H1 (cell line): ENCODE results near the gene C19orf73. TPM values are rescaled to one million over a fixed set of nuclear protein-coding genes. Genes with fewer than 3 reads are reported as not detected.
A peak's percentile ranks its signal among the peaks of the same experiment; 100 is the strongest.

Source experiments
- CTCF ChIA-PET: fragments of 300-600 bp; sonication (Branson Sonifier 250); formaldehyde crosslinking; loops from one replicate; lab custom pipeline; 2021; ENCODE audit not compliant: partially characterized antibody; lab: Charles Lee
- POLR2A ChIA-PET: fragments of 300-600 bp; sonication (Branson Sonifier 250); formaldehyde crosslinking; loops from one replicate; lab custom pipeline; 2021; ENCODE audit warnings: inconsistent platforms; ENCODE audit not compliant: partially characterized antibody; lab: Charles Lee
- DNase-seq, 2 experiments: peaks; one replicate each; pipeline versions ENCODE4 v3.0.0 to v3.0.0-alpha.2; 2010 to 2022; ENCODE audit warnings: low spot score in 2 of 2, low read depth in 1 of 2, mixed read lengths in 1 of 2
- FAIRE-seq: peaks from 2 replicates; lab custom pipeline; 2011; peaks lifted over from hg19 to GRCh38; lab: Jason Lieb, UNC
- H2AFZ ChIP-seq: 2 replicates; pipeline ENCODE4 v1.8.1; 2012; ENCODE audit warnings: low read length, inconsistent platforms
- H2AK5ac ChIP-seq: 2 replicates; pipeline ENCODE4 v1.6.1; 2013; ENCODE audit warnings: low read depth, low read length
- H2BK120ac ChIP-seq: replicated peaks from 2 replicates; pipeline ENCODE3; 2013; ENCODE audit warnings: low read depth, low read length, inconsistent platforms
- H2BK12ac ChIP-seq: 2 replicates; pipeline ENCODE4 v1.6.1; 2013; ENCODE audit warnings: low read depth, low read length
- H2BK15ac ChIP-seq: 2 replicates; pipeline ENCODE4 v1.6.1; 2013; ENCODE audit warnings: low read length
- H2BK20ac ChIP-seq: 2 replicates; pipeline ENCODE4 v1.6.1; 2013; ENCODE audit warnings: low read length
- H2BK5ac ChIP-seq: 2 replicates; pipeline ENCODE4 v1.6.1; 2013; ENCODE audit warnings: low read depth, low read length
- H3K14ac ChIP-seq: 2 replicates; pipeline ENCODE4 v1.6.1; 2013; ENCODE audit warnings: inconsistent platforms; ENCODE audit not compliant: insufficient read length
- H3K18ac ChIP-seq: 2 replicates; pipeline ENCODE4 v1.6.1; 2013; ENCODE audit warnings: low read length; ENCODE audit errors: extremely low read depth
- H3K23ac ChIP-seq: 2 replicates; pipeline ENCODE4 v1.6.1; 2013; ENCODE audit warnings: inconsistent platforms; ENCODE audit not compliant: insufficient read length
- H3K23me2 ChIP-seq: 2 replicates; pipeline ENCODE4 v1.6.1; 2013; ENCODE audit warnings: low read depth, low read length
- H3K27ac ChIP-seq: 2 replicates; pipeline ENCODE4 v1.6.1; 2011; ENCODE audit warnings: low read depth, low read length, inconsistent platforms
- H3K27me3 ChIP-seq, 4 experiments: replicated peaks in 1 of 4; 1 replicate in 1 of 4; 2 replicates in 3 of 4; pipeline versions ENCODE4 v1.6.1 to v1.8.1; 2011 to 2013; ENCODE audit warnings: low read length in 3 of 4, mild to moderate bottlenecking in 3 of 4, inconsistent platforms in 2 of 4, mixed read lengths in 2 of 4, moderate library complexity in 1 of 4; ENCODE audit not compliant: control insufficient read depth in 3 of 4, insufficient read depth in 3 of 4; ENCODE audit errors: extremely low read depth in 1 of 4
- H3K36me3 ChIP-seq, 4 experiments: 2 replicates each; pipeline versions ENCODE4 v1.6.1 to v1.8.1; 2011 to 2013; ENCODE audit warnings: mild to moderate bottlenecking in 4 of 4, low read length in 3 of 4, moderate library complexity in 2 of 4, control low read depth in 1 of 4, inconsistent platforms in 1 of 4; ENCODE audit not compliant: insufficient read depth in 4 of 4, control insufficient read depth in 2 of 4
- H3K4ac ChIP-seq: replicated peaks from 2 replicates; pipeline ENCODE3; 2013; ENCODE audit warnings: low read length, low read depth, mixed read lengths, inconsistent platforms; ENCODE audit not compliant: insufficient read length
- H3K4me1 ChIP-seq, 4 experiments: replicated peaks in 1 of 4; 1 replicate in 1 of 4; 2 replicates in 3 of 4; pipeline versions ENCODE4 v1.6.1 to v1.8.1; 2011 to 2013; ENCODE audit warnings: low read length in 3 of 4, inconsistent platforms in 2 of 4, mixed read lengths in 1 of 4; ENCODE audit not compliant: insufficient read depth in 4 of 4, control insufficient read depth in 3 of 4
- H3K4me2 ChIP-seq, 2 experiments: 2 replicates each; pipeline versions ENCODE4 v1.6.1 to v1.8.1; 2011 to 2013; ENCODE audit warnings: low read depth in 2 of 2, low read length in 2 of 2, control low read depth in 1 of 2, inconsistent platforms in 1 of 2, mild to moderate bottlenecking in 1 of 2; ENCODE audit not compliant: insufficient read depth in 1 of 2
- H3K4me3 ChIP-seq, 4 experiments: fragments of 200-600, 300-600 bp in 1 of 4; sonication (generic), shearing (Covaris generic), sonication (Bioruptor Twin) in 1 of 4; 2 replicates each; pipeline versions ENCODE4 v1.5.1 to v1.8.1; 2011 to 2016; ENCODE audit warnings: low read length in 4 of 4, low read depth in 3 of 4, control low read depth in 2 of 4, inconsistent platforms in 2 of 4, mild to moderate bottlenecking in 2 of 4, mixed read lengths in 1 of 4, moderate library complexity in 1 of 4; ENCODE audit not compliant: insufficient read depth in 2 of 4; ENCODE audit errors: extremely low read depth in 1 of 4
- H3K56ac ChIP-seq: replicated peaks from 2 replicates; pipeline ENCODE3; 2013; ENCODE audit warnings: low read depth, mild to moderate bottlenecking, mixed read lengths, low read length, inconsistent platforms; ENCODE audit not compliant: insufficient read length
- H3K79me1 ChIP-seq: 2 replicates; pipeline ENCODE4 v1.6.1; 2013; ENCODE audit warnings: low read depth, low read length, control low read depth
- H3K79me2 ChIP-seq, 2 experiments: 2 replicates each; pipeline versions ENCODE4 v1.6.1 to v1.8.1; 2012 to 2013; ENCODE audit warnings: low read length in 2 of 2, mild to moderate bottlenecking in 2 of 2, inconsistent platforms in 1 of 2; ENCODE audit not compliant: insufficient read depth in 2 of 2, control insufficient read depth in 1 of 2
- H3K9ac ChIP-seq, 4 experiments: replicated peaks in 1 of 4; 1 replicate in 1 of 4; 2 replicates in 3 of 4; pipeline versions ENCODE4 v1.6.1 to v1.8.1; 2011 to 2013; ENCODE audit warnings: low read depth in 3 of 4, low read length in 3 of 4, control low read depth in 2 of 4, mild to moderate bottlenecking in 2 of 4, moderate library complexity in 2 of 4, inconsistent platforms in 1 of 4; ENCODE audit errors: extremely low read depth in 1 of 4
- H3K9me3 ChIP-seq, 2 experiments: 2 replicates each; pipeline versions ENCODE4 v1.6.1 to v1.8.1; 2012 to 2013; ENCODE audit warnings: mild to moderate bottlenecking in 2 of 2, moderate library complexity in 2 of 2, control low read depth in 1 of 2, inconsistent platforms in 1 of 2, low read depth in 1 of 2, low read length in 1 of 2, mixed read lengths in 1 of 2; ENCODE audit not compliant: insufficient read depth in 2 of 2
- H4K20me1 ChIP-seq, 2 experiments: replicated peaks in 1 of 2; 2 replicates each; pipeline versions ENCODE3 to v1.8.1; 2011 to 2013; ENCODE audit warnings: inconsistent platforms in 2 of 2, low read length in 2 of 2, mild to moderate bottlenecking in 1 of 2; ENCODE audit not compliant: insufficient read depth in 2 of 2, control insufficient read depth in 1 of 2
- H4K5ac ChIP-seq: 2 replicates; pipeline ENCODE4 v1.6.1; 2013; ENCODE audit warnings: low read length, low read depth, mixed read lengths, inconsistent platforms; ENCODE audit not compliant: insufficient read length
- H4K8ac ChIP-seq: 2 replicates; pipeline ENCODE4 v1.8.0; 2013; ENCODE audit warnings: mild to moderate bottlenecking, moderate library complexity, low read length, inconsistent platforms; ENCODE audit not compliant: insufficient read depth; ENCODE audit errors: extremely low read depth
- H4K91ac ChIP-seq: replicated peaks from 2 replicates; pipeline ENCODE3; 2013; ENCODE audit warnings: low read length, mixed read lengths, inconsistent platforms; ENCODE audit not compliant: insufficient read length
- JUN ChIP-seq: IDR thresholded peaks from 2 replicates; pipeline ENCODE4 v1.6.1; 2011; ENCODE audit warnings: low read depth, mild to moderate bottlenecking, improper control_type of control experiment, low read length
- KDM4A ChIP-seq: IDR thresholded peaks from one replicate; pipeline ENCODE4 v1.7.1; 2012; ENCODE audit warnings: low read depth, mild to moderate bottlenecking, moderate library complexity, low read length, inconsistent platforms; ENCODE audit not compliant: severe bottlenecking
- KDM5A ChIP-seq: fragments of 200-600 bp; IDR thresholded peaks from 2 replicates; pipeline ENCODE4 v1.7.1; 2012; ENCODE audit warnings: mild to moderate bottlenecking, low read length, inconsistent platforms, mixed read lengths
- PHF8 ChIP-seq: fragments of 200-600 bp; sonication (generic); conservative IDR thresholded peaks from 2 replicates; pipeline ENCODE4 v1.7.1; 2012; ENCODE audit warnings: low read depth, mild to moderate bottlenecking, inconsistent platforms, low read length, moderate library complexity
- POLR2A ChIP-seq, 2 experiments: IDR thresholded peaks; 1 replicate in 1 of 2; 2 replicates in 1 of 2; pipeline ENCODE4 v1.6.1; 2011; ENCODE audit warnings: low read depth in 2 of 2, low read length in 2 of 2, mild to moderate bottlenecking in 2 of 2; ENCODE audit errors: control extremely low read depth in 1 of 2
- RNF2 ChIP-seq: fragments of 200-900, 300-1000 bp; sonication (generic); IDR thresholded peaks from 2 replicates; pipeline ENCODE4 v1.7.1; 2016; ENCODE audit warnings: borderline replicate concordance, low read depth, mild to moderate bottlenecking, antibody characterized with exemption, low read length; ENCODE audit not compliant: poor library complexity, severe bottlenecking; ENCODE audit errors: missing control alignments
- RXRA ChIP-seq: IDR thresholded peaks from 2 replicates; pipeline ENCODE4 v1.6.1; 2011; ENCODE audit warnings: low read depth, mild to moderate bottlenecking, low read length, moderate library complexity; ENCODE audit not compliant: insufficient read depth
- SAP30 ChIP-seq: fragments of 300-600 bp; sonication (generic); IDR thresholded peaks from 2 replicates; pipeline ENCODE4 v1.7.1; 2012; ENCODE audit warnings: low read length, moderate library complexity, mild to moderate bottlenecking, inconsistent platforms; ENCODE audit not compliant: insufficient read depth, insufficient replicate concordance
- SIX5 ChIP-seq: IDR thresholded peaks from 2 replicates; pipeline ENCODE4 v1.6.1; 2011; ENCODE audit warnings: mild to moderate bottlenecking, low read depth, low read length
- SP2 ChIP-seq: IDR thresholded peaks from 2 replicates; pipeline ENCODE4 v1.6.1; 2012; ENCODE audit warnings: mild to moderate bottlenecking, low read length, inconsistent platforms
- TEAD4 ChIP-seq: IDR thresholded peaks from 2 replicates; pipeline ENCODE4 v1.6.1; 2012; ENCODE audit warnings: low read depth, low read length, inconsistent platforms, mixed read lengths
- ZNF274 ChIP-seq: IDR thresholded peaks from 2 replicates; pipeline ENCODE4 v1.7.0; 2012; ENCODE audit warnings: low read length, borderline replicate concordance; ENCODE audit errors: extremely low read depth
- WGBS, 2 experiments: shearing (Covaris generic) in 1 of 2; methylation state at CpG; one replicate each; pipeline versions ENCODE4 v1.1.6 to v1.1.7; 2013 to 2015; ENCODE audit warnings: low lambda C conversion rate in 2 of 2, mixed read lengths in 2 of 2, inconsistent platforms in 1 of 2, low coverage in 1 of 2, missing lambda C conversion rate in 1 of 2; ENCODE audit not compliant: insufficient replicate concordance in 2 of 2, insufficient coverage in 1 of 2, insufficient read length in 1 of 2; ENCODE audit errors: extremely low coverage in 1 of 2, missing lambda C conversion rate in 1 of 2; 5-methylcytosine and 5-hydroxymethylcytosine counted together
- polyA plus RNA-seq, 7 experiments: library from polyadenylated mRNA; depleted of rRNA in 3 of 7; stranded (reverse) in 5 of 7; unstranded in 2 of 7; fragments of >200 nt in 5 of 7; fragments of 200-250 nt in 2 of 7; gene quantifications; 1 replicate in 5 of 7; 2 replicates in 1 of 7; 4 replicates in 1 of 7; pipeline versions ENCODE4 v1.2.1 to v1.2.3, GENCODE V29; 2011 to 2013; ENCODE audit warnings: missing spikeins in 2 of 7, mixed read lengths in 2 of 7
- total RNA-seq: library from RNA; stranded (reverse); fragmentation: NEBNext Ultra II Directional; extraction: Animal tissue kit (Norgen Biotek cat#: 25700); gene quantifications from 2 replicates; pipeline ENCODE4 v1.2.1, GENCODE V29; 2021

C19orf73 gene
- total and polyA plus RNA-seq, 2 of the 8 experiments (the other 6 are each of a cell fraction or from before 2014, with no cell fraction given) = 2.5 to 4.6 TPM

DNA sequence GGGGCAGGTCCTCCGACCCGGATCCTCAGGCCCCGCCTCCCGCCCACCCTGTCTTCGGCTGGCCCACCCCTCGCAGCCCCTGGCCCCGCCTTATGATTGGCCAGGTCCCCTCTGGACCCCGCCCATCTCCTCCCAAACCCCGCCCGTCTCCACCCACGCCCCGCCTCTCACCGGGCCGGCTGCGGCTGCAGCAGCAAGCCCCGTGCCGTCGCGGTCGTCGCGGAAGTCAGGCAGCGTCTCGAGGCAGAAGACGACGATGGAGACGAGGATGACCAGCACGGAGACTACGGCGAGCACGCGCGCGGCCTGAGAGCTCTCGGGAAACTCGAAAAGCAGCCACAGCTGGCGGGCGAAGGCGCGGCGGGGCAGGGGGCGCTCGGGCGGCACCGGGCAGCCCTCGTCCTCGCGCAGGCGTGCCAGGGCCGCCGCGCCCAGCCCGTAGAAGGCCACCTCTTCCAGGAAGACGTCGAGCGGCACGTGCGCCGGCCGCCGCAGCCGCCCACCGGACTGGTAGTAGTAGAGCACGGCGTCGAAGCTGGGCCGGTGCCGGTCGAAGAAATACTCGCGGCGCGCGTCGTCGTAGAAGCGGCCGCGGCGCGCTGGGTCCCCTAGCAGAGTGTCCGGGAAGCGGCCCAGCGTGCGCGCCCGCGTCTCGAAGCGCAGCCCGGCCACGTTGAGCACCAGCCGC is 46.9 kb downstream of the C19orf73 start:
- Histone ChIP-seq H4K5ac (no peak overlapping the region), H4K8ac (peak overlapping the region; percentile 81; the same call in 1 of the 2 replicates), H2BK5ac (no peak overlapping the region), H3K9me3 (peaks cover 0 to 5% of the 10 kb centered on the region in 2 experiments; a peak in 1 of 4 replicates), H2BK12ac (no peak overlapping the region), H3K23ac (no peak overlapping the region), H3K4ac (no peak overlapping the region), H4K91ac (no peak overlapping the region), H4K20me1 (no peaks in the 10 kb centered on the region), H3K27ac (no peak overlapping the region), H3K9ac (no peak overlapping the region), H3K56ac (no peak overlapping the region), H3K4me3 (peak overlapping the region in 2 of 4 experiments; percentile 2 to 50; a peak in 3 of 8 replicates), H3K36me3 (peaks cover 0 to 4% (median 0%) of the 10 kb centered on the region in 4 experiments; a peak in 1 of 8 replicates), H2BK120ac (no peak overlapping the region), H3K14ac (no peak overlapping the region), H3K4me2 (peak overlapping the region; percentile 21 to 60), H3K4me1 (peaks cover 0 to 2% (median 0%) of the 10 kb centered on the region in 4 experiments; a peak in 2 of 7 replicates), H3K79me1 (no peaks in the 10 kb centered on the region), H3K79me2 (no peaks in the 10 kb centered on the region), H2BK20ac (no peak overlapping the region), H2AK5ac (no peak overlapping the region), H2AFZ (no peak overlapping the region), H3K27me3 (peaks cover 26 to 63% (median 54%) of the 10 kb centered on the region in 4 experiments), H3K18ac (no peak overlapping the region; the same call in none of the 2 replicates), H2BK15ac (no peak overlapping the region), H3K23me2 (no peaks in the 10 kb centered on the region; the same call in 1 of the 2 replicates)
- ChIA-PET CTCF (interaction anchor here (1.0 to 1.6 kb wide), 3 partner anchors 14 to 130 kb away, joined by 3 read pairs; partner anchors contain the start of gene CGB7), POLR2A (interaction anchor here (0.9 to 1.0 kb wide), 2 partner anchors 10 to 26 kb away, joined by 3 read pairs; no protein-coding TSS in a partner anchor)
- 13% methylated on average over 42 of the region's 93 CpGs; no CpG with 5 or more reads in 1 of the 2 experiments for WGBS, 2 experiments
- no peak for FAIRE-seq
- DNase-seq = peak in 1 of 2 experiments; percentile 95
- TF ChIP-seq ZNF274 (no peak), POLR2A (IDR thresholded peaks at IDR 0.05; ENCODE audit: control extremely low read depth in 1 of 2, low read depth in 2 of 2, low read length in 2 of 2) (no peak), KDM4A (peak; percentile 72), SIX5 (no peak), RXRA (no peak), KDM5A (no peak), SP2 (no peak), SAP30 (no peak), JUN (no peak), RNF2 (peak; percentile 61), PHF8 (0 out of 2 replicates have a peak, but pooled peaks have one; percentile 17), TEAD4 (no peak)
